SU-DHL-6 (cell line): Measurements from ENCODE around the gene INIP.

Experiments
- EZH2phosphoT487 ChIP-seq: fragments of 200-600 bp; sonication (generic), shearing (Covaris generic); conservative IDR thresholded peaks from 2 replicates; pipeline ENCODE4 v1.6.1; 2018; ENCODE audit warnings: mild to moderate bottlenecking, antibody characterized with exemption, low read length, moderate library complexity, mixed read lengths
- TF ChIP-seq, protein P1 (sequence below): fragments of 200-600 bp; sonication (generic); IDR thresholded peaks from one replicate; pipeline ENCODE4 v1.5.1; 2017; ENCODE audit warnings: antibody characterized with exemption, mild to moderate bottlenecking, low read length, moderate library complexity; ENCODE audit not compliant: insufficient read depth, poor library complexity, severe bottlenecking

DNA sequence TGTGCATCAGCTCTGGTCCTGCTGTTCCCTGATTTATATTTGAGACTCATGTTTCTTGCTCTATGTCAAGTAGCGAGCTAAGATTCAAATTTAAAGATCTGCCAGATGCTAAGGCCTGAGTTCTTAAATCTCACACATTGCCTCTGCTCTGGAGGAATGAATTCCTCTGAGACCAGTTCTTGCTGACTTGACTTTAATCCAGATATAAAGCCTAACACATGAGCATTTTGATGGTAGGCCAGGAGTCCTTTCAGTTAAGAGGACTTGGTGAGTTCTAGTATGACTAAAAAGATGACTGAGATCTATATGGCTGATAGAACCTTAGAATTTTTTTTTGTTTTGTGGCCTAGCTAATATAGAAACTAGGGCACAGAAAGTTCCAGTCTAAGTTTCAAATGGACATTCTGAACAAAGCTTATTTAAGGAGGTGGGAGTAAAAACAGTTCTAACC, 1.3 kb upstream of the INIP start:
- TF ChIP-seq, protein P1, sequence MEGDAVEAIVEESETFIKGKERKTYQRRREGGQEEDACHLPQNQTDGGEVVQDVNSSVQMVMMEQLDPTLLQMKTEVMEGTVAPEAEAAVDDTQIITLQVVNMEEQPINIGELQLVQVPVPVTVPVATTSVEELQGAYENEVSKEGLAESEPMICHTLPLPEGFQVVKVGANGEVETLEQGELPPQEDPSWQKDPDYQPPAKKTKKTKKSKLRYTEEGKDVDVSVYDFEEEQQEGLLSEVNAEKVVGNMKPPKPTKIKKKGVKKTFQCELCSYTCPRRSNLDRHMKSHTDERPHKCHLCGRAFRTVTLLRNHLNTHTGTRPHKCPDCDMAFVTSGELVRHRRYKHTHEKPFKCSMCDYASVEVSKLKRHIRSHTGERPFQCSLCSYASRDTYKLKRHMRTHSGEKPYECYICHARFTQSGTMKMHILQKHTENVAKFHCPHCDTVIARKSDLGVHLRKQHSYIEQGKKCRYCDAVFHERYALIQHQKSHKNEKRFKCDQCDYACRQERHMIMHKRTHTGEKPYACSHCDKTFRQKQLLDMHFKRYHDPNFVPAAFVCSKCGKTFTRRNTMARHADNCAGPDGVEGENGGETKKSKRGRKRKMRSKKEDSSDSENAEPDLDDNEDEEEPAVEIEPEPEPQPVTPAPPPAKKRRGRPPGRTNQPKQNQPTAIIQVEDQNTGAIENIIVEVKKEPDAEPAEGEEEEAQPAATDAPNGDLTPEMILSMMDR = no peak
- no peak for TF ChIP-seq EZH2phosphoT487
